Right lung (tissue), 5 donors: ENCODE results near the gene NGEF. TPM values are rescaled to one million over a fixed set of nuclear protein-coding genes. Genes with fewer than 3 reads are reported as not detected.

Experiments used
- DNase-seq, 2 donors: peaks; one replicate each; pipeline ENCODE4 v3.0.0-alpha.2; 2013
- polyA plus RNA-seq, 5 donors: library from polyadenylated mRNA; unstranded; fragments of 120-200 nt; gene quantifications; one replicate each; pipeline versions ENCODE4 v1.2.1 to v1.2.3, GENCODE V29; 2013; ENCODE audit warnings: inconsistent platforms in 1 of 5, low replicate concordance in 1 of 5; ENCODE audit not compliant: insufficient read length in 5 of 5, insufficient read depth in 1 of 5

NGEF gene
- polyA plus RNA-seq, 5 donors: 1.0 to 2.9 (median 2.7) TPM

DNA sequence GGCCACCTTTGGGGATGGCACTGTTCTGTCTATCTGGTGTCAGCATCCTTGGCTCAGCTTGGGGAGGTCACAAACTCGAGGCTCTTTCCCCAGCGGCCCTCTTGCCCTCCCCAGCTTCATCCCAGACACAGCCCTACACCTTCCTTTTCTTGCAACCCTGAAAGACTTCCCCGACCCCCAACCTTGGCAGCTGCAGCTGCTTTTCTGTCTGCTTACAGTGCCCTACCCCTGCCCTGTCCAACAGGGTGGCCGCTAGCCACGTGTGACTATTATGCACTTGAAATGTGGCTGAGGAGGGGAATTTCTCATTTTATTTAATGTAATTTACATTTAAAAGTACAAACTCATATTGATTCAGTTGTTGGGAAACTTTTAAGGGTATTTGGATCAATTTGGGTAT is 41.3 kb downstream of the NGEF start:
- DNase-seq: no peak

DNA sequence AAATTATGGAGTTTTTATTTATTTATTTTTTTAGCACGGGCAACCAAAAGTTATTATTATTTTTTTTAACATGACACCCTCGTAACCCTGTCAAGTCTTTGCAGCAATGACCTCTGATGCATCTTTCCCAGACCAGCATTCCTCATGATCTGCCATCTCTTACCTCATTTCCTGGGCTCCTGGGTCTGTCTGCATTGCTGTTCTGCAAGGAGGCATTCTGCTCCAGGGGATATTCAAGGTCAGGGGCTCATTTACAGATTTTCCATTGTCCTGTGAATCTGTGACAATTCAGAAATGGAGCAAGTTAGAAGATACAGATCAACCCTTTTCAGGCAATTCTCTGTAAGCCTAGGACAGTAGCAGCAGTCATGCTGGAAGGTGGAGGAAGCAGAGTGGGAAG is 43.0 kb downstream of the NGEF start:
- no peak for DNase-seq

DNA sequence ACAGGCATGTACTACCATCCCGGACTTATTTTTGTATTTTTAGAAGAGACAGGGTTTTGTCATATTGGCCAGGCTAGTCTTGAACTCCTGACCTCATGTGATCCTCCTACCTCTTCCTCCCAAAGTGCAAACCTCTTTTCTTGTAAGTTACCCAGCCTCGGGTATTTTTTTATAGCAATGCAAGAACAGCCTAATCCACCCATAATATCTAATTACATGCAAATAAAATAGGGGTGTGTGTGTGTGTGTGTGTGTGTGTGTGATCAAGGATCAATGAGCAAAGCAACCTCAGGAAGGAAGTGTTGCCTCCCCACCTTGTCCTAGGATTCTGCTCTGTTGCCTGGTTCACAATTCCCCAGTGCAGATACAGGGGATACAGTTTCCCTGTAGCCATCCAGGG is 45.6 kb downstream of the NGEF start:
- DNase-seq: no peak

DNA sequence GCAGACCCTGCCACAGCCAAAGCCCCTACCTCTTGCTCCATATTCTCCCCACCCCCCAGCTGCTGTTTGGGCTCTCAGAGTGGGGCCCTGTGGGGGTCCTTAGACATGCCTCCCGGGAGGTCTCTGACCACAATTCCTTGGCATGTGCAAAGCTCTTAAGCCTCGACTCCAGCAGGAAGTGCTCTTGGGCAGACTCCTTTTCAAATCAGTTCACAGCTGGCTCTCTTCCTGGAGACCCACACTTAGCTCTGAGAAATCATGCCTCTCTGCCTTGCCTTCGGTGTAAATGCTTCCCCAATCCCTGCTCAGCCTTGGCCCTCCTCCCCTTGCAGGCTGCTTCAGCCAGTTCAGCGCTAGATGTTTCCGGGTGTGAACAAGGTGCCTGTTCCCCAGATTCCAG is 46.9 kb downstream of the NGEF start:
- no peak for DNase-seq

DNA sequence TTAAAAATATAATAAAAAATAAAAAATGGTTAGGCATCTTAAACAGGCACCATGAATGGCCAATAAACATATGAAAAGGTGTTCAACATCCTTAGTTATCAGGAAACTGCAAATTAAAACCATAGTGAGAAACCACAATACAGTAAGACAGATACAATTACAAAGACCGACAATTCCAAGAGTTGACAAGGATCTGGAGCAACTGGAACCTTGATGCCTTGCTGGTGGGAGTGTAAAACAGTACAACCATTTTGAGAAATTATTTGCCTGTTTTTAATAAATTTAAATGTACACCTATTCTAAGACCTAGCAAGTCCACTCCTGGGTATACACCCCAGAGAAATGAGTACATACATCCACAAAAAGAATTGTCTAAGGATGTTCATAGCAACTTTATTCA is 49.1 kb downstream of the NGEF start:
- DNase-seq: no peak

DNA sequence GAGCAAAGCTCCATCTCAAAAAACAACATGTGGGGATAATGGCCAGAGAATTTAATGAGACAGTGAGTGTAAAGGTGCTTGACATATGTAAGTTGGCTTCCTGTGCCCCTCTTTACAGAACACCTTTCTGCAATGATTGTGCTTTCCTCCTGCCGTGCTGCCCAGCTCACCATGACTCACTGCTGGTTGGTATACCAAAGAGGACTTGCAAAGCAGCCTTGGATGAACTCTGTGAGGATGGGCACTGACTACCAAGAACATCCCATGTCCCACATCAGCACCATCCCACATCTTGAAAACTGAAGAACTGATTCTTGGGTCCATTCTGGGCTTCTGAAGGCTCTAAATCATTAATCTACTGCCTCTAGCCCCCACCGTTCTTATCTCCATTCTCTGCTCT is 52.2 kb downstream of the NGEF start:
- no peak for DNase-seq

DNA sequence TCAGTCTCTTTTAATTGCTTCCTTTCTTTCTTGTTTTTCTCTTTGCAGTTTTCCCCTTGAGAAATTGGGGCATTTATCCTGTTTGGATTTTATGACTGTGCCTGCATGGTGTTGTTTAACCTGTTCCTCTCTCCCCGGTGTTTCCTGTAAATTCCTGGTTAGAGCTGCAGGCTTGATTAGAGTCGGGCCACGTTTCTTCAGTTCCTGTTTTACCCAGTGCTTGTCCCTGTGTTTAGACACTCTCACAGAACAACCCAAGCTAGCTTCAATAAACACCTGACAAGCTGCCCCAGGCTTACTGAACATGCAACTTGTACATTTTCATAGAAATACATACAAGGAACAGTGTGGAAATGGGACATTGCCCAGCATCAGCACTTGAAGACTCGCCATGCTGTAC is 53.9 kb downstream of the NGEF start:
- no peak for DNase-seq

DNA sequence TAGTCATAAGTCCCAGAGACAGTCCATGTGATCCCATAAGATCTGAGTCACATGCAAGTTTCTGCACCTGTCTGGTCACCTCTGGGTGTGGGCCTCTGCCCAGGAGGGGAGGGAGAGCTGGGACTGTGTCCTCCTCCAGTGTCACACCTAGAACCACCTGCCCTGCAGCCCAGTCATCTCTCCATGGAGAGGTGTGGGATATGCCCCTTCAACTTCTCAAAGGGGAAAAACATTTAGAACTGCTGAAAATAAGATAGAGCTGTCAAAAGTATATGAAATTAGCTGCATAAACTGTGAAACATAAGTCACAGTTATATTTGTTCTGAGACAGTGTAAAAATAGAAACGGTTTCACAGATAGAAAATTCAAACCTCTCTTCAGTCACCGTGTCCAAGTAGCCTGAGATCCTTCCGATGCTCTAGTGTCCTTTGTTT is 55.4 kb downstream of the NGEF start:
- DNase-seq: no peak

DNA sequence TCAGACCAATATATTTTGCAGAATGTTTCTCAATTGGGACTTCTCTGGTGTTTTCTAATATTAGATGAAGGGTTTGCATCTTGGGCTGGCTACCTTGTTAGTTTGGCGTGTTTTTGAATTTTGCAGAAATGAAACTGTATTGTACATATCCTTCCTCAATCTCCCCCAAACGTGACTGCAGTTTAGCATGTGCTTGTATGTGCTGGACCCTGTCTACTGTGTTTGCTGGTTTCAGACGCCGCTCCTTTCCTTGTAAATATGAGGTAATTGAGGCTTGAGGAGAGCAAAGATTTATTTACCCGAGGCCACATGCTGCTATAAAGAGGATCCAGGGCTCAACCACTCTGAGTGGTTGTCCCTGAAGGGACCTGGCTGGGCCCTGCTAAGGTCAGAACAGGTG is 57.2 kb downstream of the NGEF start:
- no peak for DNase-seq

DNA sequence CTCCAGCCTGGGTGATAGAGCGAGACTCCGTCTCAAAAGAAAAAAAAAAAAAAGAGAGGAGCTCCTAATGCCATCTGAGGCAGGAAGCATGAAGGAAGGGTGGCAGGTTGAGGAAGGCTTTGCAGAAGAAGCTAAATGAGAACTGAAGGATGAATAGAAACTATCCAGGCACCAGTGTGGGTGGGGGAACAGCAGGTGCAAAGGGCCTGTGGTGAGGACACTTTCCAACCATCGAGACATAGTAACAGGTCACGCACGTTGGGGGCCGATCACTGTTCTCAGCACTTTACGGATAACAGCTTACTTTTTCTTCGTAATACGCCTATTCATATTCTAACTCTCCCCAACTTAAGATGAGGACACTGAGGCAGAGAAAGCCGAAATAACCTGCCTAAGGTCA is 58.4 kb downstream of the NGEF start:
- DNase-seq: no peak

DNA sequence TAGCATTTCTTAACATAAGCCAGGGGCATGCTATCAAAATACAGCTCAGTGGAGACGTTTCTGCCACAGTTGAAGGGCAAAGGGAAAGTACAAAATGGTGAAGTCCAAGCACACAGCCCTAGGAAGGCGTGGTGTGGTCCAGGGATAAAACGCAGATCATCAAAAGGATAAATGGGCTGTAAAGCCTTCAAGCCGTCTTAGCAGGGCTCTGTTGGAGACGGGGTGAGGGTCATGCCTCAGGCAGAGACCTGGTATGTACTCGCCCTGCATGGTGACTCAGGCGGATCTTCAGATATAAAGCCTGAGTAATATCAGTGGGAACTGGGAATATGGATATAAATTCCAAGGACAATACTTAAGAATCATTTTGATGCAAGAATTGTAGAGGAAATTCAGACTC is 61.2 kb downstream of the NGEF start:
- no peak for DNase-seq

DNA sequence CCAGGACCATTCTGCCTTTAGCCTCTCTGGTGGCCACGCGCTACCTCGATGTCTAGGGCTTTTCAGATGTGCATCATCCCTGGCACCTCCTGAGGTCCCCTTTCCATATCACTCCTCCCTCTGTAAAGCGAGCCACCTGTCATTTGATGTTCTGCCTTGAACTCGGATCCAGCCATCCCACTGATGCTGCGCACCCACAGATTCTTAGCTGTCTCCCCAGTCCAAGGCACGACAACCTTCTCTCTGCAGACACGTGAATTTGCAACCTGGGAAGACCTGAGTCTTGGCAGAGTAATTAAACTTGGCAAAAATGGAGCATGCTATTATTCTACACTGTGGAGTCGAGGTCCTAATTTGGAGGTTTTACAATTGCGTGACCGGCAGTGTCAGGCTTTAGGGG is 61.9 kb downstream of the NGEF start:
- DNase-seq: no peak

DNA sequence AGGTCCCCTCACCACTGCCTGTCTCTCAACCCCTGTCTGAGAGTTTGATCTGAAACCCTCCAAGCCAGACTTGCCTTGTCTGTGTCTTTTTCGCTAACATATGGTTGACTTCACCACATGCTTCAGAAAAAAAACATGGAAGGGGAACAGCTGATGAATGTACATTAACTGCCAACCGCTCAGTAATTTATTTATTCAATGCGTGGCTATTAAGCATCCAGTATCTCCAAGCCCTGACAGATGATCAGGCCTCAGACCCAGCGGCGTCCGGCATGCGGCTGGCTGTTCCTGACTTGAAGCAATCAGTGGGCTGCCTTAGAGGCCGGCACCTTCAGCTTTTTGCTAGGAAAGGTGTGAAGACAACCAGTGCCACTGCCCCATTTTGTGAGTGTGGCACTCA is 62.3 kb downstream of the NGEF start:
- DNase-seq: peak; percentile 58 to 63

DNA sequence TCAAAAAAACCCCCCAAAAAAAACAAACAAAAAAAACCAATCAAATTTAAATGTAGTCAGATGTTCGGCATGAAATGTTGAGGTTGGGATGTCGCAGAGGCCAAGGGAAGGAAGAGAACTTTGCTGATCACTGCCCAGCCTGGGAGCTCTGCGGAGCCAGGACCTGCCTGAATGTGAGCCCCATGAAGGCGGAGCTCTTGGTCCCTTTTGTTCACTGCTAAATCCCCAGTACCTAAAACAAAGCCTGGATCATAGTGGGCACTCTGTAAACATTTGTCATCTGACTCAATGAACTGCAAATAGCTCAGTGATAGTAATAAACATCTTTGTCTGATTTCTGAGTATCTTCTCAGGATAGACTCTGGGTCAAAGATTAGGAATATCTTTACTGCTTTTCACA is 64.0 kb downstream of the NGEF start:
- no peak for DNase-seq

DNA sequence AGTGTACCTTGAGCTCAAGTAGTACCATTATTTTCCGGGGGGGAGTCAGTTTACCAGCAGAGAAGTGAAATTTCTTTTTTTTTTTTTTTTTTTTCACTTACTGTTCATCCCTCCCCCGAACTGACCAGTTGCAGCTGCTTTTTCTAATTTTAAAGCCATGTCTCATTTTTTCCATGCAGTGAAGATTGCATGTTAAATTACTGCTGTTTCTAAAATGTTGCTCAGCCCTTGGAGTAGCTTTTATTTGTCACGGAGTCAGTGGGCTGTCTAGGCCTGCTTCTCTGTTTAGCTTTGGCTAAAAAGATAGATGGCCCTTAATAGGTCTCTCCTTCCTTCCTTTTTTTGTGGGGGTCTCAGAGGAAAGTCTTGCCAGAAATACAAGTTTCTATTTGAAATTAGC is 70.2 kb downstream of the NGEF start:
- DNase-seq: no peak

DNA sequence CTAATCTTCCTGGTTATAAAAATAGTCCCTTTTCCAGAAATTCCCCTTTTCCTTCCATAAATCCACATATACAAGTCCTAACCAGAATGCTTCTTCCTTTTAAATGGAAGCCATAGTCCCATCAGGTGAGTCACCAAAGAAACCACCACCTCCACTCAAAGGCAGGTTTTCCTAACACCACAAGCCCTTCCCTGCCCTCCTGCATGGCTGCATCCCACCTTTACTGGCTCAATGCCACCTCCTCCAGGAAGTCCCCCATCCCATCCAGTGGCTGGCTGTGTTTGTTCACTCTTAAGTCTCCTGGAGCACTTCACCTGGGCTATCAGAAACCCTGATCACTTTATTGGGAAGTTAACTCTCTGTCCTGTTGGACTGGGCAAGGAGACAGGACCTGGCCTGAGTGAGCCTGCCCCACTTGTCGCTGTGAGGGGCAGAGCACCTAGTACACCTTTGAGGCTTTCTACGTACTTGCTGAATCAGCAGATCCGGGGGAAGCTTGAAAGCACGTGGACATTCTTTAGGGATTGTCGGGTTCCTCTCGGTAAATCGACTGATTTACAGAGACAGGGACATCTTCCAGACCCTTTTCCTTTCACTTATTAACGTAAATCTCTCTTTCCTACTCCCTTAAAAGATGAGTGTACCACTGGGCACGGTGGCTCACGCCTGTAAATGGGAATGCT is 71.0 kb downstream of the NGEF start:
- DNase-seq: no peak

DNA sequence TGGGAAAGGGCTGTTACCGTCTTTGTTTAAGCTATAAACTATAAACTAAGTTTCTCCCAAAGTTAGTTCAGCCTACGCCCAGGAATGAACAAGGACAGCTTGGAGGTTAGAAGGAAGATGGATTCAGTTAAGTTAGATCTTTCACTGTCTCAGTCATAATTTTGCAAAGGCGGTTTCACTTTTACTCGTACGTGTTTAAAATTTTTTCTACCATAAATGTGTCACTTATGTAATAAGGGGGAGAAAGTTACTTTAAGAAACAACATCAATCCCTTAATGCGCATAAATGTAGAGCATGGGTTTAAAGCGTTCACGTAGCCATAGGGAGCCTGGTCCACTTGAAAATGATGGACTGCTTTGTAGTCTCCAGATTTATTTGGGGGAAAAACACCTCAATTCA is 71.7 kb downstream of the NGEF start:
- DNase-seq: no peak

DNA sequence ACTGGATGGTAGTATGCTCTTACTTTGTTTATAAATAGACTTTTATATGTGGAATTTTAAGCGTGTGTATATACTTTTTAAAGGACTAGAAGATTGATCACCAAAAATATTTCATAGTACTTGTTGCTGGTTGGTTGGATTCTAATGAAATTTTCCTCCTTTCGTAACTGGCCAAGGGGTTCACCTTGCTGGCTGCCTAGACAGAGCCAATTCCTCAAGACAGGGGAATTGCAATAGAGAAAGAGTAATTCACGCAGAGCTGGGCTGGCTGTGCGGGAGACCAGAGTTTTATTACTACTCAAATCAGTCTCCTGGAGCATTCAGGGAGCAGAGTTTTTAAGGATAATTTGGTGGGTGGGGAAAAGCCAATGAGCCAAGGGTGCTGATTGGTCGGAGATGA is 72.3 kb downstream of the NGEF start:
- DNase-seq: no peak

DNA sequence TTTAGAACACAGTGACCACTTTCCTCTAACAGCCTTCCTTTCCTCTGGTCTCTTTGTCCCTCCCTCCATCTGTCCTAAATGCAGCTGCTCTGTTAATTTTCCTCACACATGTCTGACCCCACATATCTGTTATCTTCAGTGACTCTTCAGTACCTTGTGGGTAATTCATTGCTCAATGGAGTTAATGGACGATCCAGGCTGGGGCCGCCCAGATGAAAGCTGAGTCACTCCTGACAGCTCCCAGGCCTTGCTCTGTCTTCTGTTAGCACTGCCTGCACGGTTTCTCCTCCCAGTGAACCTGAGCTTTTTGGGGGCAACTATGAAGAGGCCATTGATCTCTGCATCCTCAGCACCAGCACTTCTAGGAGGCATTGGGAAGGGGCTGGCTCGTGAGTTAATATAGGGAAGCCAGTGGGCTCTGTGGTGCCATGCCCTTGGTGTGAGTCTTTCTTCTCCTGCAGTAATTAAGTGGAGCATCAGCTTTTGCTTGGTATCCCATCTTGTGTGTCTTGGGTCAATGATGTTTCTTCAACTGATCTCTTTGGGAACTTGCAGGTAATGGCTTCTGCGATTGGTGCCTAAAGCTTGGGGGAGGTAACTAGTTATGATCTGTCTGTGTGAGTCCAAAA is 75.7 kb downstream of the NGEF start:
- no peak for DNase-seq

DNA sequence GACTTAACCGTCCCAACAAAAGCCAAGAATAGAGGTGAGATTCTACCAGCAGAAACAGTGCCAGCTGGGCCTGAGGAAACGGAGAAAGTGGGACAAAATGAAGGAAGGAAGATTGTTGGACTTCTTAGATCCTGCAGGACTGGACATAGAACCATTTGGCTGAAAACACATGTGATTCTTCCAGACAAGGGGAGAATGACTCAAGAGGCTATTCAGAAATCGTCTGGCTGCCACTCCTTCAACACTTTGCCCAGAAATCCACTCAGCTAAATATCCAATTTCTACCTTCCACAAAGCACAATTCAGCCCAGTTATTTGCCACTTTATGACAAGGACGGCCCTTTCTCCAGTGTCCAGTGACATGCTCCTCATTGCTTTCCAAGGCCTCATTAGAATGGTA is 81.4 kb downstream of the NGEF start:
- DNase-seq: no peak

DNA sequence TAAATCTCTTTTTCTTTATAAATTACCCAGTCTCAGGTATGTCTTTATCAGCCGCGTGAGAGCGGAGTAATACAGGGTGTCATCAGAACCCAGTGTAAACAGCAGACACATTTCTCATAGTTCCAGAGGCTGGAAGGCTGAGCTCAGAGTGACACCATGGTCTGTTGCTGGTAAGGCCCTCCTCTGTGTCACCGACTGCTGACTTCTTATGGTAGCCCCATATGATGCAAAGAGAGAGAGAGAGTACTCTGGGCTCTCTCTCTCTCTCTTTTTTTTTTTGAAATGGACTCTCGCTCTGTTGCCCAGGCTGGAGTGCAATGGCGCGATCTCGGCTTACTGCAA is 83.0 kb downstream of the NGEF start:
- no peak for DNase-seq

DNA sequence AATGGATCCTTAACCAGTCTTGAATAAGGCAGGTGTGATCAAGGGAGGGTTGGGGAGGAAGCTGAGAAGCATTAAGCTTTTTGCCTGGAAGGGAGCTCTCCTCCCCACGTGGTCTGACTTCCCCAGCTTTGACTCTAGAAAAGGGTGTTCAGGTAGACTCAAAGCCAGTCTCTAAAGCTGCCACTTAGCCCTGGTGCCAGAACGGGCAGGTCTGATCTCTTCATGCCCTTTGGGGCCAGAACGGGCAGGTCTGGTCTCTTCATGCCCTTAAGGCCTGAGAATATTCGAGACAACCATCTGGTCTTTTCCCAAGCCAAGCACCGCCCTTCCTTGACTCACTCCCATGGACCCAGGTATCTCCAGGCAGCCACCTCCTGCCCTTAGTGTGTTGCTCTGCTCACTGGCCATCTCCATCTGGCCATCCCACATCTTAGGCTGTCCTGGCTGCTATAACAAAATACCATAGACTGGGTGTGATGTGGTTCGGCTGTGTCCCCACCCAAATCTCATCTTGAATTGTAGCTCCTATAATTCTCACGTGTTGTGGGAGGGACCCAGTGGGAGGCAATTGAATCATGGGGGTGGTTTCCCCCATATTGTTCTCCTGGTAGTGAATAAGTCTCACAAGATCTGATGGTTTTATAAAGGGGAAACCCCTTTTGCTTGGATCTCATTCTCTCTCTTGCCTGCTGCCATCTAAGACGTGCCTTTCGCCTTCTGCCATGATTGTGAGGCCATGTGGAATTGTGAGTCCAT is 83.6 kb downstream of the NGEF start:
- no peak for DNase-seq

DNA sequence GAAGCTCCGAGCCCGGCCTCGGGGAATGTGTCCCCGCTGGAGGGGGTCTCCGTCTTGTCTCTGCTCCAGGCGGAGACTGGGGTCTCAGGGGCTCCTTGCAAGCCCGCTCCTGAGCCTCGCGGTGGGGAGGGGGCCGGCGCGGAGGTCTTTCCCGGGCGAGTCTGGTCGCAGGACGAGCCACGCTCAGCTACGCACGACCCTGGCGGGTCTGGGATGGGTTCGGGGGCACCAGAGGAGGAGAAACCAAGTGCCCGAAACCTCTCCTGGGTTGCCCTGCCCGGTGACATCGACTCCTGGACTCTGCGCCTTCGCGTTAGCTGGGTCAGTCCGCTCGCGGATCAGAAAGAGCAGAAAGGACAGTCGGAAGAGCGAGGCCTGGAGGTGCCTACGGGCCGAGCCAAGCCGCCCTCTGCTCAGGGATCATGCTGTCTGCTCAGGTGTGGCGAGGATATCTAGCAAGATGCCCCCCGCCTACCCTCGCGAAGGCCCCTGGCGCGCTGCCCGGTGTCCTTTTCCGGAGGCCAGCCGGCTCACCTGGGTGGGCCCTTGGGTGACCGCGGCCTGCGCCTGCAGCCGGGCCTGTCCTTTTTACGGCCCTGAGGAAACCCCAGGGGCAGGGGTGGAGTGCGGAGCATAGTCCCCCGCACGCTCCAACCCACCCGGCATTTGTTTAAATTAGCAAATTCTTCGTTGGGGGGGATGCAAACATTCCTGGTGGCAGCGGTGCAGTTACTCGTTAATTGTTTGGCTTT is 84.3 kb downstream of the NGEF start:
- DNase-seq: no peak
